Hepatocyte (in vitro differentiated cells): ENCODE measurements around the gene VPS13D. TPM values are rescaled to one million over a fixed set of nuclear protein-coding genes. Genes with fewer than 3 reads are reported as not detected.

Experiments used
- DNase-seq: peaks from one replicate; pipeline ENCODE4 v3.0.0-alpha.2; 2016; ENCODE audit warnings: low spot score
- H2AFZ ChIP-seq: fragments of 200-600 bp; sonication (generic); 2 replicates; pipeline ENCODE4 v1.6.0; 2016; ENCODE audit warnings: antibody characterized with exemption, mild to moderate bottlenecking
- H3K27ac ChIP-seq: fragments of 200-600 bp; sonication (generic); 2 replicates; pipeline ENCODE4 v1.5.1; 2016; ENCODE audit warnings: mild to moderate bottlenecking
- H3K27me3 ChIP-seq: fragments of 200-600 bp; sonication (generic); 2 replicates; pipeline ENCODE4 v1.6.1; 2016
- H3K36me3 ChIP-seq: fragments of 200-600 bp; sonication (generic); replicated peaks from 2 replicates; pipeline ENCODE4 v1.5.1; 2016; ENCODE audit warnings: low read depth; ENCODE audit not compliant: insufficient read depth
- H3K4me1 ChIP-seq: fragments of 200-600 bp; sonication (generic); 2 replicates; pipeline ENCODE4 v1.5.1; 2016; ENCODE audit warnings: mild to moderate bottlenecking, moderate library complexity; ENCODE audit not compliant: insufficient read depth
- H3K4me2 ChIP-seq: fragments of 200-600 bp; sonication (generic); 2 replicates; pipeline ENCODE4 v1.6.0; 2016
- H3K4me3 ChIP-seq: fragments of 200-600 bp; sonication (generic); 2 replicates; pipeline ENCODE4 v1.5.1; 2016; ENCODE audit warnings: mild to moderate bottlenecking
- H3K79me2 ChIP-seq: fragments of 200-600 bp; sonication (generic); 2 replicates; pipeline ENCODE4 v1.6.0; 2017; ENCODE audit warnings: mild to moderate bottlenecking
- H3K9me2 ChIP-seq: fragments of 200-600 bp; sonication (generic); replicated peaks from 2 replicates; pipeline ENCODE4 v1.6.0; 2017; ENCODE audit warnings: mild to moderate bottlenecking; ENCODE audit not compliant: insufficient read depth
- H3K9me3 ChIP-seq: fragments of 200-600 bp; sonication (generic); 2 replicates; pipeline ENCODE4 v1.5.1; 2016; ENCODE audit warnings: low read depth, mild to moderate bottlenecking
- H4K20me1 ChIP-seq: fragments of 200-600 bp; sonication (generic); 2 replicates; pipeline ENCODE4 v1.6.0; 2016; ENCODE audit warnings: mild to moderate bottlenecking; ENCODE audit not compliant: insufficient read depth, poor library complexity, severe bottlenecking
- EZH2 ChIP-seq: fragments of 200-600 bp; sonication (generic); IDR thresholded peaks from 2 replicates; pipeline ENCODE4 v1.6.1; 2016; ENCODE audit warnings: antibody characterized with exemption, mild to moderate bottlenecking, borderline replicate concordance
- EZH2phosphoT487 ChIP-seq: fragments of 200-600 bp; sonication (generic); IDR thresholded peaks from one replicate; pipeline ENCODE4 v1.6.1; 2018; ENCODE audit warnings: antibody characterized with exemption, mild to moderate bottlenecking, low read depth, moderate library complexity; ENCODE audit not compliant: unreplicated experiment, severe bottlenecking
- WGBS: methylation state at CpG from one replicate; pipeline ENCODE4 v1.1.6; 2016; ENCODE audit warnings: low lambda C conversion rate; ENCODE audit errors: missing lambda C conversion rate; 5-methylcytosine and 5-hydroxymethylcytosine counted together
- polyA plus RNA-seq: library from polyadenylated mRNA; unstranded; fragments of >200 nt; fragmentation: Nextera tagmentation; extraction: Ambion mirVana; gene quantifications from 2 replicates; pipeline ENCODE4 v1.2.1, GENCODE V29; 2016
- total RNA-seq: library from RNA; depleted of rRNA; stranded (reverse); fragments of >200 nt; gene quantifications from 2 replicates; pipeline ENCODE4 v1.2.3, GENCODE V29; 2014
- TF ChIP-seq, protein P1 (sequence below): fragments of 200-600 bp; sonication (generic); IDR thresholded peaks from 2 replicates; pipeline ENCODE4 v1.5.1; 2016; ENCODE audit warnings: antibody characterized with exemption, mild to moderate bottlenecking; ENCODE audit not compliant: poor library complexity

VPS13D gene
- total and polyA plus RNA-seq, 2 experiments from 2014 or later: 7.3 to 32.2 TPM

DNA sequence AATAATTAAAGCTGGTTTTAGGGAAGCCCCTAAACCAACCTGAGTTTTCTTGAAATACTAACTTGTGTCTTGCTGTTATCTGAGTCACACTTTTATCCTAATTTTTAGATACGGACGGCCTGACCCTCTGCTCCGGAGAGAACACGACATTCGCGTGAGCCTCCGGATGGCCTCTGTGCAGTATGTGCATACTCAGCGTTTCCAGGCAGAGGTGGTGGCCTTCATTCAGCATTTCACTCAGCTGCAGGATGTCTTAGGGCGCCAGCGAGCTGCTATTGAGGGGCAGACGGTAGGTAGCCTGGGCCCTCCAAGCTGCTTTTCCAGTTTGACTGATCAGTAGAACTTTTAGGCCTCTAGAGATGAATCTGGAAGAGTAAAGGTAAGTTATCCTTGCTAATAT, 63.6 kb downstream of the VPS13D start:
- no peak overlapping the region for H2AFZ ChIP-seq

DNA sequence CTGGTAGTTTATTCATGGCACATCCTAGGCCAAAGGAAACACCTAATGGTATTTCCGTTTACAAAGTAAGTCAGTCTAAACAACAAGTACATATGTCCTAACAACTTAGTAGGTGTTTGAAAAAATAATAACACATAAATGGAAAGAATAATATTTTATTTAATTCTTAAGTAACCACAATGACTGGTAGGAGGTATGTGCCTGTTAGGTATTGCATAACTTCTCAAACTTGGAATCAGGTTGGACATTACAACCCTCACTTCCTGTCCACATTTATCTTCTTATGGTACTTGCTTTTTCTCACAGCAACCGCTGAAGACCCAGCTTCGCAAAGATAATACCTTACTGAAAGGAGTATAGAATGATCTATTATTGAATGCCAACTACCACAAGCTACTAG, 64.2 kb downstream of the VPS13D start:
- H4K20me1 ChIP-seq: no peaks in the 10 kb centered on the region
- no peak overlapping the region for H3K4me3 ChIP-seq
- no peak overlapping the region for H2AFZ ChIP-seq
- no peak overlapping the region for H3K4me2 ChIP-seq
- no peaks in the 10 kb centered on the region for H3K4me1 ChIP-seq
- H3K36me3 ChIP-seq: no peaks in the 10 kb centered on the region
- H3K79me2 ChIP-seq: no peaks in the 10 kb centered on the region
- DNase-seq: no peak
- no peak overlapping the region for H3K27ac ChIP-seq
- H3K27me3 ChIP-seq: no peaks in the 10 kb centered on the region
- H3K9me3 ChIP-seq: no peaks in the 10 kb centered on the region
- whole genome bisulfite sequencing: 98% methylated on average over 3 of the region's 3 CpGs
- TF ChIP-seq, protein P1, sequence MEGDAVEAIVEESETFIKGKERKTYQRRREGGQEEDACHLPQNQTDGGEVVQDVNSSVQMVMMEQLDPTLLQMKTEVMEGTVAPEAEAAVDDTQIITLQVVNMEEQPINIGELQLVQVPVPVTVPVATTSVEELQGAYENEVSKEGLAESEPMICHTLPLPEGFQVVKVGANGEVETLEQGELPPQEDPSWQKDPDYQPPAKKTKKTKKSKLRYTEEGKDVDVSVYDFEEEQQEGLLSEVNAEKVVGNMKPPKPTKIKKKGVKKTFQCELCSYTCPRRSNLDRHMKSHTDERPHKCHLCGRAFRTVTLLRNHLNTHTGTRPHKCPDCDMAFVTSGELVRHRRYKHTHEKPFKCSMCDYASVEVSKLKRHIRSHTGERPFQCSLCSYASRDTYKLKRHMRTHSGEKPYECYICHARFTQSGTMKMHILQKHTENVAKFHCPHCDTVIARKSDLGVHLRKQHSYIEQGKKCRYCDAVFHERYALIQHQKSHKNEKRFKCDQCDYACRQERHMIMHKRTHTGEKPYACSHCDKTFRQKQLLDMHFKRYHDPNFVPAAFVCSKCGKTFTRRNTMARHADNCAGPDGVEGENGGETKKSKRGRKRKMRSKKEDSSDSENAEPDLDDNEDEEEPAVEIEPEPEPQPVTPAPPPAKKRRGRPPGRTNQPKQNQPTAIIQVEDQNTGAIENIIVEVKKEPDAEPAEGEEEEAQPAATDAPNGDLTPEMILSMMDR: no peak
- no peak for TF ChIP-seq EZH2phosphoT487
- TF ChIP-seq EZH2: no peak
- H3K9me2 ChIP-seq: no peaks in the 10 kb centered on the region

More for the DNA sequence above, 63.6 kb downstream of the VPS13D start:
- Histone ChIP-seq H3K4me3 (no peak overlapping the region), H3K4me2 (no peak overlapping the region), H3K27me3 (no peaks in the 10 kb centered on the region), H3K27ac (no peak overlapping the region), H3K36me3 (no peaks in the 10 kb centered on the region), H3K4me1 (no peaks in the 10 kb centered on the region), H3K9me2 (no peaks in the 10 kb centered on the region), H4K20me1 (no peaks in the 10 kb centered on the region), H3K9me3 (no peaks in the 10 kb centered on the region), H3K79me2 (no peaks in the 10 kb centered on the region)
- WGBS: 95% methylated on average over 11 of the region's 11 CpGs
- no peak for TF ChIP-seq EZH2phosphoT487
- TF ChIP-seq, protein P1: no peak
- DNase-seq: no peak

DNA sequence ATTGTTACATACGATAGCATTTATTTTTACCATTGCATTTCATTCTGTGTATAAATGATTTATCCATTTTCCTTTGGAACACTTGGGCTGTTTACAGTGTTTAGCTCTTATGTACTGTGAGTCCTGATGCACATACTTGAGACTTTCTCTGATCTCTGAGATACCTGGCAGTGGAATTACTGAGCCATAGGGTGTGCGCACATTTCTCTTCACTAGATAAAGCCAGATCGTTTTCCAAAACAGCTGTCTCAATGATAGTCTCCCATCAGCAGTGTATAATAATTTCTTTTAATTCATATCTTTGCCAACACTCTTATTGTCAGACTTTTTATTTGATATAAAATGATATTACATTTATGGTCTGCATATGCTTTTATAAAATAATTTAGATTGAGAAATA, 66.2 kb downstream of the VPS13D start:
- WGBS: 94% methylated on average over 3 of the region's 3 CpGs
- Histone ChIP-seq H3K79me2 (no peaks in the 10 kb centered on the region), H3K4me3 (no peak overlapping the region), H3K4me2 (no peak overlapping the region), H3K4me1 (no peaks in the 10 kb centered on the region), H3K27ac (no peak overlapping the region), H3K36me3 (no peaks in the 10 kb centered on the region), H4K20me1 (no peaks in the 10 kb centered on the region), H3K9me3 (no peaks in the 10 kb centered on the region), H3K9me2 (no peaks in the 10 kb centered on the region), H3K27me3 (no peaks in the 10 kb centered on the region), H2AFZ (no peak overlapping the region)
- no peak for DNase-seq
- TF ChIP-seq EZH2 (no peak), EZH2phosphoT487 (no peak)
- TF ChIP-seq, protein P1: no peak

DNA sequence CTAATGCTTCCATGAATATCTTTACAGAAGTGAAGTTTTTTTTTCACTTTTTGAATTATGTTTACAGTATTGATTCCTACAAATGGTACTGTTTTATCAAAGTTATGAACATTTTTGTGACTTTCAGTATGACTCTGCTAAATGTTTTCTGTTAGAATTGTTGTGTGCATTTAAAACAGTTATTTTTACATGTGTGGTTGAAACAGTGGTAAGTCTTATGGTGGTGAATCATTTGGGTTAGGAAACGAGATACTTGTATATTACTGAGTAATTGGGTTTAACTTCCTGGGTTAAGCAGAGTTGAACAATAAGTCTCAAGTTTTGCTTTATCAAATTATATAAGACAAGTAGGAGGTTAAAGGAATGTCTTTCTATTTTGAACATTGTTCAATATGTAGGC, 66.8 kb downstream of the VPS13D start:
- H3K4me2 ChIP-seq: no peak overlapping the region
- no peaks in the 10 kb centered on the region for H3K4me1 ChIP-seq
- no peak for DNase-seq
- no peaks in the 10 kb centered on the region for H4K20me1 ChIP-seq
- no peaks in the 10 kb centered on the region for H3K9me2 ChIP-seq
- H2AFZ ChIP-seq: no peak overlapping the region
- no peak overlapping the region for H3K27ac ChIP-seq
- H3K27me3 ChIP-seq: no peaks in the 10 kb centered on the region
- no peaks in the 10 kb centered on the region for H3K9me3 ChIP-seq
- H3K36me3 ChIP-seq: no peaks in the 10 kb centered on the region
- no peak overlapping the region for H3K4me3 ChIP-seq
- no peak for TF ChIP-seq EZH2
- TF ChIP-seq, protein P1: no peak
- TF ChIP-seq EZH2phosphoT487: no peak
- 92% methylated on average over 1 of the region's 1 CpG for WGBS
- no peaks in the 10 kb centered on the region for H3K79me2 ChIP-seq
